NCI-H128 (cell line): ENCODE data around the gene CLDND2.

Experiments used
- DNase-seq: peaks from one replicate; lab custom pipeline; 2025; ENCODE audit not compliant: unreplicated experiment; lab: John Stamatoyannopoulos, UW

Gene CLDND2

GRCh38 chr19:51382004-51382403 is 13.2 kb upstream of the CLDND2 start:
- no peak for DNase-seq

GRCh38 chr19:51380379-51380778 is 11.6 kb upstream of the CLDND2 start:
- DNase-seq = no peak

- DNase-seq = no peak
Observed at GRCh38 chr19:51377422-51377821, 8.6 kb upstream of the CLDND2 start.

GRCh38 chr19:51375504-51376221 is 6.9 kb upstream of the CLDND2 start:
- no peak for DNase-seq

- DNase-seq = no peak
Observed at GRCh38 chr19:51372649-51373504, 4.1 kb upstream of the CLDND2 start, which contains the start of gene NKG7. Gene NKG7, minus strand, starts transcription at chr19:51372654. Its CDS starts 119 bp downstream, at chr19:51372535.

- DNase-seq = no peak
Observed at GRCh38 chr19:51372021-51372648, 3.3 kb upstream of the CLDND2 start.

- DNase-seq = no peak
Observed at GRCh38 chr19:51371186-51371690, 2.4 kb upstream of the CLDND2 start.

- no peak for DNase-seq
Observed at GRCh38 chr19:51370230-51370629, 1.4 kb upstream of the CLDND2 start.

GRCh38 chr19:51367565-51368365 is 1.0 kb downstream of the CLDND2 start:
- no peak for DNase-seq

GRCh38 chr19:51367255-51367564 is 1.6 kb downstream of the CLDND2 start:
- DNase-seq = no peak

- DNase-seq = no peak
Observed at GRCh38 chr19:51366389-51367254, 2.2 kb downstream of the CLDND2 start.

- DNase-seq = no peak
Observed at GRCh38 chr19:51365965-51366388, 2.8 kb downstream of the CLDND2 start, which contains the start of gene ETFB. Gene ETFB, minus strand, starts transcription at chr19:51366388. Its CDS starts 62 bp downstream, at chr19:51366326.

GRCh38 chr19:51365211-51365964 is 3.4 kb downstream of the CLDND2 start:
- no peak for DNase-seq

GRCh38 chr19:51364200-51365106 is 4.3 kb downstream of the CLDND2 start:
- DNase-seq = no peak

- DNase-seq = no peak
Observed at GRCh38 chr19:51361239-51361638, 7.6 kb downstream of the CLDND2 start.

- DNase-seq = no peak
Observed at GRCh38 chr19:51359294-51359693, 9.5 kb downstream of the CLDND2 start.

GRCh38 chr19:51357952-51358351 is 10.9 kb downstream of the CLDND2 start:
- DNase-seq = no peak
